Stimulated activated CD4-positive, alpha-beta T cell treated with anti-CD3 and anti-CD28 coated beads, Interleukin-4, amount 100 ng/mL, for 4 hours (primary cell): ENCODE measurements around the gene PTGES.
"Not testable (repeated sequence)": the region's sequence is repeated elsewhere in the genome, so short reads cannot be mapped to it uniquely, and the experiment has no call there.

Source experiments
- DNase-seq, 2 experiments: peaks; one replicate each; pipeline ENCODE4 v3.0.0-alpha.2; 2020

Gene PTGES

DNA sequence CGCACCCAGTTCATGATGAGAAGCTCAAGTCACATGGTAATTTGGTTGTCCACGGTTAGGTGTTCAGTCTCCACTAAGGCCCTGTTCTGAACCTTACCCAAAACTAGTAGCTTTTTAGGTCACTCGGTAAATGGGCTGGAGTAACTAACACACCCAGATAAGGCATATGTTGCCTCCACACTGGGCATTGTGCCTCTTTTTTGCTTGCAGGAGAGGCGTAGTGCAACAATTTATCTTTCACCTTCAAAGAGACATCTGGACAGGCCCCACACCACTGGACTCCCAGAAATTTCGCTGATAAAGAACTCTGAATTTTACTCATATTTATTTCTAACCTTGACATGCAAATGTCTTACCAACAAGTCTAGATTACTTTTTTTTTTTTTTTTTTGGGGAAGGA lies 16.8 kb upstream of the PTGES start:
- no peak for DNase-seq

DNA sequence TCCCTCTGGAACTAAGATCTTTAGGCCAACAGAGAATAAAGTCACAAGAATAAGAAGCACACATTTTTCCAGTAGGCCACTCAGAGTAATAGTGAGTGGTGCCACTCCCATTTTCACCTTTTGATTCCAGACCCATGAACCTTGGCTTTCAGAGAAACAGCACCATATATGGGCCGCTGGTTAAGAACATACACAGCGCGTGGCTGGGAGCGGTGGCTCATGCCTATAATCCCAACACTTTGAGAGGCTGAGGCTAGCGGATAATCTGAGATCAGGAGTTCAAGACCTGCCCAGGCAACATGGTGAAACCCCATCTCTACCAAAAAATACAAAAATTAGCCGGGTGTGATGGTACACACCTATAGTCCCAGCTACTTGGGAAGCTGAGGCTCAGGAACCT lies 15.6 kb upstream of the PTGES start:
- no peak for DNase-seq

DNA sequence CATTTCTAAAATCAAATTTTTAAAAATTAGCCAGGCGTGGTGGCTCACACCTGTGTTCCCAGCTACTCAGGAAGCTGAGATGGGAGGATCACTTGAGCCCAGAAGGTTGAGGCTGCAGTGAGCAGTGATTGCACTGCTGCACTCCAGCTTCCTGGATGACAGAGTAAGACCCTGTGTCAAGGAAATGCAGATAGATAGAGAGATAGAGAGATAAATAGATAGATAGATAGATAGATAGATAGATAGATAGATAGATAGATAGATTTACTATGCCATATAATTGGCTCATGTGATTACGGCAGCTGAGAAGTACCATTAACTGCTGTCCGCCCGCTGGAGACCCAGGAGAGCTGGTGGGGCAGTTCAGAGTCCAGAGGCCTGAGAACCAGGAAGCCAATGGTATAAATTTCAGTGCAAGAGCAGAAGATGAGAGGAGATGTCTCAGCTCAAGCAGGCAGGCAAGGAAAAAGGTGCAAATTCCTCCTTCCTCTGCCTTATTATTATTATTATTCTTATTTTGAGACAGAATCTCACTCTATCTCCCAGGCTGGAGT lies 13.0 kb upstream of the PTGES start:
- DNase-seq, result no peak

DNA sequence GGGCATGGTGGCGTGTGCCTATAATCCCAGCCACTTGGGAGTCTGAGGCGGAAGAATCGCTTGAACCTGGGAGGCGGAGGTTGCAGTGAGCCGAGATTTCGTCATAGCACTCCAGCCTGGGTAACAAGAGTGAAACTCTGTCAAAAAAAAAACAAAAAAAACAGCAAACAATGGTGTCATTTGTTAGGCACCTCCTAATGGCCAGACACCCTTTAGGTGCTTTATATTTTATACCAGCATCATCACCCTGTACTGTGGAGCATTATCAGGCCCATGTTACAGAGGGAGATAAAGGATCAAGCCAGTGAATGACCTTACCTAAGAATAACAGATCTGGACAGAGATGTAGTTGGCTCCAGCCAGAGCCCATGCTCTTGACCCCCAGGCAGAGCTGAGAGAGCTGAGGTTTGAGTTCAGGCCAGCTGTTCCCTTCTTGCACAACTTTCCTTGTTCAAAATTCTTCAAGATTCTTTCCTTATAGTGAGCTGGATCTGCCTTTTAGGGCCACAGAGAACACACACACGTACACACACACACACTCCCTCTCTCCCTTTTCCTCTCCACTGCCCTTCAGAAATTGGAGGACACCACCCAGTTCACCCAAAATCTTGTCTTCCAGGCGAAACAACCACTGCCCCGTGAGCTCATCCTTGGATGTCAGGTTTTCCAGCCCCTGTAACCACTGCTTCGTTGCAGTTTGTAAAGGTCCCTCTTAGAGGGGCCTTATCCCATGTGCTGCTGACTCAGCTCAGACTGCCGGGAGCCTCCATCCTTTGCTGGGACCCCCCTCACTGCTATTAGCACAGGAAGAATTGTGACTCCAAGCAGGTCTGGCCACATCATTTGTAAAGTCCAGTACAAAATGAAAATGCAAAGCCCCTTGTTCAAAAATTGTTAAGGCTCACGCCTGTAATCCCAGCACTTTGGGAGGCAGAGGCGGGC lies 10.4 kb upstream of the PTGES start:
- no peak for DNase-seq

DNA sequence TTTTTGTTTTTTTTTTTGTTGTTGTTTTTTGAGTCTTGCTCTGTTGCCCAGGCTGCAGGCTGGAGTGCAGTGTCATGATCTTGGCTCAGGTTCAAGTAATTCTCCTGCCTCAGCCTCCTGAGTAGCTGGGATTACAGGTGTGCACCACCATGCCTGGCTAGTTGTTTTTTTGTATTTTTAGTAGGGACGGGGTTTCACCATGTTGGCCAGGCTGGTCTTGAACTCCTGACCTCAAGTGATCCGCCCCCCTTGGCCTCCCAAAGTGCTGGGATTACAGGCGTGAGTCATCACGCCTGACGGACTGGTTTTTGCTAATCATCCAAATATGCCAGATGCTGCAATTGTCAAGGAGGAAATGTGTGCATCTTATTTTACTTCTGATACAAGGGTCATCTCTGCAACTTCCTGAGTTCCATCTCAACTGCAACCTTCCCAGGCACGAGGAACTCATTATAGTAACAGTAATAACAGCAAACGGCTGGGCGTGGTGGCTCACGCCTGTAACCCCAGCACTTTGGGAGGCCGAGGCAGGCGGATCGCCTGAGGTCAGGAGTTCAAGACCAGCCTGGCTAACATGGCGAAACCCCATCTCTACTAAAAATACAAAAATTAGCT lies 9.6 kb upstream of the PTGES start:
- DNase-seq, result not testable (repeated sequence)

DNA sequence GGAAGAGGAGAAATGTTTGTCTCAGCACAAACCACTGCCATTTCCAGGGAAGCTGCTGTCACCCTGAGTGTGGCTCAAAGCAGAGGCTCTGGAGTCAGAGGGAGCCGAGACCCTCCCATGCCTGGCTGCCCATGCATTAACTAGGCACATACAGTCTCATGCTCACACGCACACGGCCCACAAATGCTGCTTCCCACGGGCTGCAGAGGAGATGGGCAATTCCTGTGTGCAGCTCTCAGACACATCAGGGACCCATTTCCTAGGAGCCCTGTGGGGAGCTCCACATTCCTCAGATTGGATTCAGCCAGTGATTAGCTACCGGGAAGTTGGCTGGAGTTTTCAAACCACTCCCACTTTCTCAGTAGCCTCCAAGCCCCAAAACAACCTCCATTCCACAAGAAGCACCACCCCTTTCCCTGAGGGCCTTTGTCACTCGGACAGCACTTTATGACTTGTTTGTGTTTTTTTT lies 9.1 kb upstream of the PTGES start:
- no peak for DNase-seq

DNA sequence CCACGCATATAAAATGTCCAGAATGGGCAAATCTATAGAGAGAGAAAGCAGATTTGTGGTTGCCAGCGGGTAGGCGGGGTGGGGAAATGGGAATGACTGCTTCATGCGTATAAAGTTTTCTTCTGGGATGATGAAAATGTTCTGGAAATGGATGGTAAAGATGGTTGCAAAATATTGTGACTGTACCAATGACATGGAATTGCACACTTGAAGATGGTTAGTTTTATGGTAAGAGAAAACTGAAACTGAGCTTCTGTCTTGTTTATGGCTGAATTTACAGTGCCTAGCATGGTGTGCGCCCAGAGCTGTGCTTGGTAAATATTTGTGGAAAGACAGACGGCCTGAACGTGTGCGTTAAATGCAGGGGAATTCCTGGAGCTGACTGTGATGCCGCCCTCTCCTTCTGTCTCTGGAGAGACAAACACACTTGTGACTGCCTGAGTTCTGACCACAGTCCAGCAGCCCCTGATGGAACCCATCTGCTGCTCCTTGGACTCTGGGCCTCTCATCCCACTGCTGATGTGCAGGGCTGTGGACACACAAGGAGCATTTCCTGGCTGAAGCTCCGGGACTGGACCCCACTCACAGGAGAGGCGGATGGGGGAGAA lies 8.6 kb upstream of the PTGES start:
- no peak for DNase-seq

DNA sequence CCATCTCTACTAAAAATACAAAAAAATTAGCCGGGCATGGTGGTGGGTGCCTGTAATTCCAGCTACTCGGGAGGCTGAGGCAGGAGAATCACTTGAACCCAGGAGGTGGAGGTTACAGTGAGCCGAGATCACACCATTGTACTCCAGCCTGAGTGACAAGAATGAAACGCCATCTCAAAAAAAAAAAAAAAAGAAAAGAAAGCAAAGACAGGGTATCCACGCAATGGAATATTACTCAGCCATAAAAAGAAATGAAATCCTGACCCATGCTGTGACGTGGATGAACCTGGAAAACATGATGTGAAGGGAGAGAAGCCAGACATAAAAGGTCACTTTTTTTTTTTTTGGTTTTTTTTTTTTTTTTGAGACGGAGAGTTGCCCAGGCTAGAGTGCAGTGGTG lies 7.9 kb upstream of the PTGES start:
- not testable (repeated sequence) for DNase-seq

DNA sequence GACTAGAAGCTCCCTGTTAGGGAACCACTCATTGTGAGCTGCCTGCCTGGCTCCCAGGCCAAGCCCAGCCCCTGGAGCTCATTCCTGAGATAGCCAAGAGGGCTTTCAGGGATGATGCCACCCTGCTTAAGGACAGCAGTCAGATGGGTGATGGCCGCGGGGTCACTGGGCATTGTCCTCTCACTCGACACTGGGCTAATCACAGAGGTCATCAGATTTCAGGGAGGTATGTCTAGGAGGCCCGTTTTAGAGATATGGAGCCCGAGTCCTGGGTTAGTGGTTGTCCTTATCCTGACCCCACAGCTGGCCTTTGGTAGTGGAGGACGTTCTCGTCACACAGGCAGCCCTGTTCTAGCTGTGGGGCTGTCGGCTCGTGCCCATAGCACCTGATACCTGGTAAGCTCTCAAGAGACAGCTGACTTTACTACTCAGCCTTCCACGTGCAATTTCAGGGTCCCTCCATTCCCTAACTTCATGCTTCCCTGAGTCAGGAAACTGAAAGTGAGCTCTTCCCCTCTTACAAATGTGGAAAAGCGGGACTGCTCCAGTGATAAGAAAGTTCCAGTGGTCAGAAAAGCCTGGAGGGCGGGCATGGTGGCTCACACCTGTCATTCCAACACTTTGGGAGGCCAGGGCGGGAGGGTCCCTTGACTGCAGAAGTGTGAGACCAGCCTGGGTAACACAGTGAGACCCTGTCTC lies 7.1 kb upstream of the PTGES start:
- no peak for DNase-seq

DNA sequence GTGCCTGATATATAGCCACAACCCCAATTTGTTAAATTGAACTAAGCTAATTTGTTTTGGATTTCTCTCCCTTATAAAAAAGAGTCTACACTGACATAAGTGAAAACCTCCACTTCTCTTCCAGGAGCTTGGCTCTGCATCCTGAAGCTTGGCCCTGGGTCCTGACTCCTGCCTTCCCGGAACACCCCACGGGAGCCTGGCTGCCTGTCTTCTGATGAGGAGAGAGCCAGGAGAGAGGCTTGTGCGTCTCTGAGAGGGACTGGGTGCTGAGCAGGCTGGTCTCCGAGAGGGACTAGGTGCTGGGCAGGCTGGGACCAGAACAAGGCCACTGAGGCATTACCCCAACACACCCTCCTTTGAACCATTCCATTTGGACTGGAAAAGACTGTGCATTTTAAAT lies 6.5 kb upstream of the PTGES start:
- no peak for DNase-seq

DNA sequence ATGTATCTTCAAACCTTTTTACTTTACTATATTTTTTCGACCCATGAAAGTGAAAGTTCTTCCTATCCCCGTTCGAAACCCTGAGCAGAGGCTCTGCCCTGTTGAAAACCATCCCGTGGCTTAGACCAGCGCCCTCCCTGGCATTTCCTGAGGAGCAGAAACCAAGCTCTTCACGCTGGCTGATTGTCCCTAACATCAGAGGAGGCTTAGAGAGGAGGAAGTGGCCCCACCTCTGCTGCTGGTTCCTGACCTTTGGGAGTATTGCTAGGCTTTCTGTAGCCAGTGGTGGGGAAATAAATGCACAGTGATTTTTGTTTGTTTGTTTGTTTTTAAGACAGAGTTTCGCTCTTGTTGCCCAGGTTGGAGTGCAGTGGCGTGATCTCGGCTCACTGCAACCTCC lies 4.2 kb upstream of the PTGES start:
- no peak for DNase-seq

DNA sequence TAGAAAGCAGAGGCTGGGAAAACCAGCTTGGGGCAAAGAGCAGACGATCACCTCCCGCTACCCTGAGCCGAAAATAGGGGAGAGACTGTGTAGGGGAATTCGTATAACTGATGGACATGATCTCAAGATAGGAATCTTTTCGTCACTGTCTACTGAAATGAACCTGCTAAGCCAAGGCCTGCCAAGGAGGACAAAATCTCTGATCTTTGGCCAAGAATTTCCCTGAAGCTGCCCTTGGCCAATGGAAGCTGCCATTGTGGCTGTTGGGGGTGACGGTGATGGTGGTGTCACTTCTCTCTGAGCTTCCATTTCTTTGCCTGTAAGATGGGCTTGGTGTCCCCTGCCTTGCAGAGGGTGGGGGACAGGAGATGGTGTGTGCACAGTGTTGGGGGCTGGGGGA lies 3.3 kb upstream of the PTGES start:
- DNase-seq, result no peak

DNA sequence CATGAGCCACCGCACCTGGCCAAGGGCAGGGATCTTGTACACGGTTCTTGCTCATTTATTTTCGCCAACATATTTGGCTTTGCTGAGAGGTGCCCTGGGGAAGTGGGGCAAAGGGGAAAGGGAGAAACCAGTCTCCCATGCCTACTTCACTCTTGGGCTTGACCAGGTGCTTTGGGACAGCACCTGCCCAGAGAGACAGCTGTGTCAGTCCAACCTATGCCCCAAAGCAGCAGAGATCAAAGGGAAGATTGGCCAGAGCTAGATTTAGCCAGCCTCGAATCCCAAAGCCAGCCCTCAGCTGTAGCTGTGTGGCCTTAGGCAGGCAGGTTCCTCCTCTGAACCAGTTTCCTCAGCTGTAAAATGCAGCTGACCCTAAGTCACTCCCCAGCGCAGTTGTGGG lies 2.3 kb upstream of the PTGES start:
- DNase-seq, result no peak

DNA sequence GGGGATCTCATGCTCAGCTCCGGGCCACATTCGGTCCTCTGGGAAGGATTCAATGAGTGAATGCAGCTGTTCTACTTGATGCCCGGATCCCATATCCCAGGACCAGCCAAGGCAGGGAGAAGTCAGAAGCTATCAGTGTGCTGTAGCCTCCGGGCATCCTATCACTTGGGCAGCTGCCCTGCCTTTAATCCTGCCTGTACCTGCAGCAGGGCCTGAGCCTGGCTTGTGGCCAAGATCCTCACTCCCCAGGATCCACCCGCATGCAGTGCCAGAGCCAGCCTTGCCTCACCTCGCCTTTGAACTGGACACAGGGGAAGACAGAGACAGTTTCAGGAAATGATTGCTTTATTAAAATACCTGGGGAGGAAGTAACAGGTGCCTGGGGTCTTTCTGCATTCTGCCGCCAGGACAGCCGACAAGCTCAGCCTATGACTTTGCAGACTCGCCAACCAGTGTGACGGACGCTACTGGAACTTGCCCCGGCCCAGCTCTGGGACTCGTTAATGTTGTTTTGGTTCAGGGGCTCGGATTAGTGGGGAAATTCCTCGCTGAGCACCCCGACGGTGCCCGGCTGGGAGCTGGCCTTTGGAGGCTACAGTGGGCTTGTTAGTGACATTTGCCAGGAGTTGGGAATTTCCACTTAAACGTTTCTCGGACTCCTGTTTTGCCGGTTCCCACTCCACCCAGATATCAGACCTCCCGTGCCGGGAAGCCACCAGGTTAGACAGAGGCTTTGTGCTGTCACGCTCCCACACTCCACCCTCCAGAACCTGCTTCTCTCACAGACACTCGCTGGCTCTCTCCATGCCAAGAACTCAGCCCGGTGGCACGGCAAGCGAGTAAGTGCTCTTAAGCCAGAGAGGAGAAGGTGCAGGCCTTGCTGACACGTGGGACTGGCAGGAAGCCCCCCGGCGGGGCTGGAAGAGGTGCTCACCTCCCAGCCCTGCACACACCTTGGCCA lies 721 bp downstream of the PTGES start:
- DNase-seq, result no peak

DNA sequence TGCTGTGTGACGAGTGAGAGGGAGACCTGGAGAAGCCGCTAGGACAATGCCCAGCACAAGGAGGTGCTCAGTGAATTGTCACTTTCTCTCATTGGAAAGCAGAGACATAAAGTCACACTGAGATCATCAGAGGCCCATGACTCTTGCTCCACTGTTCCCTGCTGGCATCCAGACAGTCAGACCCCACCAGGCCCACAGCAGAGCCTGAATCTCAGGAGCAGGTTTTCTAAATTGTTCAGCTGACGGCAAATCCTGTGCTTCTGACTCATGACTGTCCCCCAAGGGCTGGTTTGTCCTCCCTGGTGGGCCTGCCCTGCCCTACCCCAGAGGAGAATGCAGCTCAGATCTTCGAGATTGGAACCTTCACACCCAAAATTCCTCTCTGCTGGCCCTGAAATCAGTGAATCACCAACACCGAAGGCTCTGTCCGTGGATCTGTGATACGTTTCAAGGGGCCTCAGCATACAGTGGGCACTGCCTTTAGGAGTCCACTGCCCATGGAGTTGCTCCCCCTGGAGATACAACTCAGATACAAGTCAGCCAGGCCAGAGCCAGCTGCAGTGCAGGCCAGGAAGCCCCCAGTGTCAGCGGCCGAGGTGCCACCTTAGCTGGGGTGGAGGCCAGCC lies 2.7 kb downstream of the PTGES start:
- no peak for DNase-seq

DNA sequence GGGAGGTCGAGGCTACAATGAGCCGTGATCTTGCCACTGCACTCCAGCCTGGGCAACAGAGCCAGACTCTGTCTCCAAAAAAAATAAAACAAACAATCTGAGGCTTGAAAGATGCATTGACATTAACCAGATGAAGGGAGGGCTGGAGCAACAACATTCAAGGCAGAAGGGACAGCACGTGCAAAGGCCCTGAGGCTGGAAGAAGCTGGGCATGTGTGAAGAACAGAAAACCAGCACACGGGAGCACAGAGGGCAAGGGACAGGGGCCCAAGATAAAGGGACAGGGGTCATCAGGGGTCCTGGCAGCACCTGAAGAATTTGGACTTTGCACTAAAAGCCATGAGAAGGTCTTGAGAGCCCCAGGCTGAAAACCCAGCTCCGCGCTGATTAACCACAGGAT lies 3.3 kb downstream of the PTGES start:
- DNase-seq, result no peak

DNA sequence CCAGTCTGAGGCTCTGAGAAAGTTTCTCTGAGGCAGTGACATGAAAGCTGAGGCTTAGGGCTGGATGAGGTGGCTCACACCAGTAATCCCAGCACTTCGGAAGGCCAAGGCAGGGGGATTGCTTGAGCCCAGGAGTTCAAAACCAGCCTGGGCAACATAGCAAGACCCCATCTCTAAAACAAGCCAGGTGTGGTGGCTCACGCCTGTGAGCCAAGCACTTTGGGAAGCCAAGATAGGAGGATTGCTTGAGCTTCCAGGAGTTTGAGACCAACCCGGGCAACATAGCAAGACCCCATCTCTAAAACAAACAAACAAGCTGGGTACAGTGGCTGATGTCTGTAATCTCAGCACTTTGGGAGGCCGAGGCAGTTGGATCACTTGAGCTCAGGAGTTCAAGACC lies 3.8 kb downstream of the PTGES start:
- not testable (repeated sequence) for DNase-seq

DNA sequence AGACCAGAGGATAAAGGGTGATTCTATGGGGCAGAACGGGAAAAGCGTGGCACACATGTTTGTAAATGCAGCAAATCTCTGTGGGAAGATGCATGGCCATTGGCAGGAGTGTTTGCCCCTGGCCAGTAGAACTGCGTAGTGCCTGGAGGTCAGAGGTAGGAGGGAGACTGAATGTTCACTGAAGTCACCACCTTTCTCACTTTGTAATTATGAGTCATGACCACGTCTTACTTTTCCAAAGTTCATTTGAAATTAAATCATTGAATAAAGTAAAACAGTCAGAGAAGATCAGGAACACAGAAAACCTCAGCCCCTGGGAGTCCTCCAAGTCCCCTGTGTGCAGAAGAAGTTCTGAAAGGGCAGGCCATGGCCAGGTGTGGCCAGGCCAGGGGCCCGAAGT lies 4.6 kb downstream of the PTGES start:
- DNase-seq, result no peak

DNA sequence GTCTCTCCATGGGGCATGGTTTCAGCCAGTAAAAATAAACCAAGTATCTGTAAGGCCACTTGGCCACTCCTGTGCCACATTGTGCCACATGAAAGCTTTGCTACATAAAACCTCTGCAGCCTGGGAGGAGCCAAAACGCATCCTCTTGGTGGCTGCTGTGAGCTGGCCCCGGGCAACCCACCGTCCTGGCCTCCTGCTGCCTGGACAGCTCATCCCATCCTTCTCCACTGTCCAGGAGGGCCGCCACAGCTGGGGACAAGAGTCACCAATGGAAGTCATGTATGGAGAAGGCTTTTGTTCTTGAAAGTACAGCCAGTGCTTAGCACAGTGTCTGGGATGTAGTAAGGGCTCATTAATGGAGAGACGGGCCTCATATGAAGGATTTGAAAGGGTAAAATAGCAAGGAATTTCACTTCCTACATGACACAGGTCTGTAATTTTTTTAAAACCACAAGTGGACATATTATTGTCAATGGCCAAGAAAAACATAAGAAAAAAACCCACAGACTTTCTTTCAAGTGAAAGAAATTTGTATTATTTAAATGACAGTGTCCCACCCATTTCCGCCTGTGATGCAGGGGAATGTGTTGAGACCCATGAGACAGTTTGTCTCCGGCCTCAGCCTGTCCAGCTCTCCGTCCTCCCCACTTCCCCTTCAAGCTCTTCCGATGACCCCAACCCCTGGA lies 6.6 kb downstream of the PTGES start:
- no peak for DNase-seq

DNA sequence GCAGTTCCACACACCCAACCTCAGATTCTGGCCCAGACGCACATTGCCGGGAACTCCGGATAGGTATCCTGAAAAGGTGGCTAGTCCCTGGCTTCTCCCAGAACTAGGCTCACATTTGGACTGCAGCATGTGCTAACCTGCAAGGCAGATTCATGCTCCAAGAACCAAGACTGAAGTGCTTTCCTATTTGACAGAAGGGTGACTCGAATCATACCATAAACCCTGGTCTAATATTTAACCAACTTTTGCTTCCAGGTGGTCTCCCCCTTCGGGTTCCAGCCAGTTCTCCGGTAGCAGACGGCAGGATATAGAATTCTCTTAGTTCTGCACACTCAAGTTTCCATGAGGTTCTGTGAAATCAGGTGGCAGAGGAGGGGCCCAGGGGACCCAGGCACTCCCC lies 7.6 kb downstream of the PTGES start:
- DNase-seq, result no peak
